HepG2 (cell line): ENCODE measurements around the gene POLL. TPM values are rescaled to one million over a fixed set of nuclear protein-coding genes. Genes with fewer than 3 reads are reported as not detected.

Source experiments
- ARID4A ChIP-seq: sonication (generic); formaldehyde crosslinking; IDR thresholded peaks from 2 replicates; pipeline ENCODE4 v1.5.0; 2020; ENCODE audit warnings: mild to moderate bottlenecking, missing genetic modification reagents, borderline replicate concordance
- BCL6 ChIP-seq: IDR thresholded peaks from 2 replicates; pipeline ENCODE4 v1.6.1; 2016; ENCODE audit warnings: missing genetic modification reagents, missing compliant biosample characterization
- CCAR2 ChIP-seq: fragments of 200-400 bp; formaldehyde crosslinking; optimal IDR thresholded peaks from 2 replicates; pipeline ENCODE3; 2018; ENCODE audit warnings: low read depth, mild to moderate bottlenecking, low read length, moderate library complexity
- E2F5 ChIP-seq: sonication (generic); formaldehyde crosslinking; conservative IDR thresholded peaks from 2 replicates; pipeline ENCODE4 v1.4.0; 2020; ENCODE audit warnings: missing genetic modification reagents
- GATAD1 ChIP-seq: IDR thresholded peaks from 2 replicates; pipeline ENCODE4 v1.6.1; 2016; ENCODE audit warnings: missing genetic modification reagents, missing compliant biosample characterization
- KAT7 ChIP-seq: IDR thresholded peaks from 2 replicates; pipeline ENCODE4 v1.6.1; 2018; ENCODE audit warnings: borderline replicate concordance, missing compliant biosample characterization
- ZNF556 ChIP-seq: sonication (generic); formaldehyde crosslinking; IDR thresholded peaks from 2 replicates; pipeline ENCODE4 v1.4.0; 2020; ENCODE audit warnings: mild to moderate bottlenecking, missing genetic modification reagents, borderline replicate concordance
- ZNF572 ChIP-seq: sonication (generic); formaldehyde crosslinking; IDR thresholded peaks from 2 replicates; pipeline ENCODE4 v1.5.1; 2020; ENCODE audit warnings: mild to moderate bottlenecking, missing genetic modification reagents
- polyA plus RNA-seq, 8 experiments: library from polyadenylated mRNA; depleted of rRNA in 3 of 8; stranded (reverse) in 7 of 8; unstranded in 1 of 8; fragments of >200 nt; fragmentation: Illumina TruSeq in 4 of 8; extraction: Trizol in 4 of 8; gene quantifications; 2 replicates each; pipeline versions ENCODE4 v1.2.1 to v1.2.3, GENCODE V29; 2011 to 2016; ENCODE audit warnings: low read depth in 4 of 8, missing spikeins in 1 of 8, mixed read lengths in 1 of 8; ENCODE audit not compliant: insufficient read depth in 1 of 8
- total RNA-seq, 5 experiments: library from RNA; depleted of rRNA; stranded (reverse); fragments of >200 nt; fragmentation: Illumina TruSeq; extraction: Trizol; gene quantifications; 2 replicates each; pipeline ENCODE4 v1.2.3, GENCODE V29; 2016; ENCODE audit warnings: low read depth in 1 of 5
- TF ChIP-seq, protein P1 (sequence below): IDR thresholded peaks from 2 replicates; pipeline ENCODE4 v1.6.1; 2016; ENCODE audit warnings: mild to moderate bottlenecking
- TF ChIP-seq, protein P2 (sequence below): sonication (generic); formaldehyde crosslinking; IDR thresholded peaks from 2 replicates; pipeline ENCODE4 v1.4.0; 2020; ENCODE audit warnings: mild to moderate bottlenecking, missing genetic modification reagents
- TF ChIP-seq, protein P3 (sequence below), 2 experiments: sonication (generic) in 1 of 2; formaldehyde crosslinking in 1 of 2; IDR thresholded peaks; 2 replicates each; pipeline versions ENCODE4 v1.6.1 to v1.9.0; 2014 to 2022; ENCODE audit warnings: antibody characterized with exemption in 1 of 2, borderline replicate concordance in 1 of 2, inconsistent platforms in 1 of 2, low read depth in 1 of 2, missing genetic modification reagents in 1 of 2

The POLL gene
- total and polyA plus RNA-seq, 2 of the 13 experiments (the other 11 are each of a cell fraction or from before 2014, with no cell fraction given): 13.8 to 19.1 TPM

GRCh38 chr10:101587725-101588653 lies at the start of gene POLL, which contains the start of gene DPCD (continued):
- TF ChIP-seq KAT7 (CRISPR knock-in tag): peak; percentile 50; the same call in 1 of the 2 replicates
- TF ChIP-seq, protein P1, sequence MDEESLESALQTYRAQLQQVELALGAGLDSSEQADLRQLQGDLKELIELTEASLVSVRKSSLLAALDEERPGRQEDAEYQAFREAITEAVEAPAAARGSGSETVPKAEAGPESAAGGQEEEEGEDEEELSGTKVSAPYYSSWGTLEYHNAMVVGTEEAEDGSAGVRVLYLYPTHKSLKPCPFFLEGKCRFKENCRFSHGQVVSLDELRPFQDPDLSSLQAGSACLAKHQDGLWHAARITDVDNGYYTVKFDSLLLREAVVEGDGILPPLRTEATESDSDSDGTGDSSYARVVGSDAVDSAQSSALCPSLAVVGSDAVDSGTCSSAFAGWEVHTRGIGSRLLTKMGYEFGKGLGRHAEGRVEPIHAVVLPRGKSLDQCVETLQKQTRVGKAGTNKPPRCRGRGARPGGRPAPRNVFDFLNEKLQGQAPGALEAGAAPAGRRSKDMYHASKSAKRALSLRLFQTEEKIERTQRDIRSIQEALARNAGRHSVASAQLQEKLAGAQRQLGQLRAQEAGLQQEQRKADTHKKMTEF: peak; percentile 75
- peak; percentile 98 for TF ChIP-seq ARID4A (CRISPR knock-in tag)
- TF ChIP-seq CCAR2: no peak
- TF ChIP-seq BCL6 (CRISPR knock-in tag): no peak; the same call in 1 of the 2 replicates
- TF ChIP-seq, protein P2, sequence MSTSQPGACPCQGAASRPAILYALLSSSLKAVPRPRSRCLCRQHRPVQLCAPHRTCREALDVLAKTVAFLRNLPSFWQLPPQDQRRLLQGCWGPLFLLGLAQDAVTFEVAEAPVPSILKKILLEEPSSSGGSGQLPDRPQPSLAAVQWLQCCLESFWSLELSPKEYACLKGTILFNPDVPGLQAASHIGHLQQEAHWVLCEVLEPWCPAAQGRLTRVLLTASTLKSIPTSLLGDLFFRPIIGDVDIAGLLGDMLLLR: no peak
- TF ChIP-seq ZNF572 (CRISPR knock-in tag): 0 out of 2 replicates have a peak, but pooled peaks have one; percentile 16
- no peak for TF ChIP-seq ZNF556 (CRISPR knock-in tag)
- TF ChIP-seq E2F5 (CRISPR knock-in tag): no peak
- TF ChIP-seq, protein P3, sequence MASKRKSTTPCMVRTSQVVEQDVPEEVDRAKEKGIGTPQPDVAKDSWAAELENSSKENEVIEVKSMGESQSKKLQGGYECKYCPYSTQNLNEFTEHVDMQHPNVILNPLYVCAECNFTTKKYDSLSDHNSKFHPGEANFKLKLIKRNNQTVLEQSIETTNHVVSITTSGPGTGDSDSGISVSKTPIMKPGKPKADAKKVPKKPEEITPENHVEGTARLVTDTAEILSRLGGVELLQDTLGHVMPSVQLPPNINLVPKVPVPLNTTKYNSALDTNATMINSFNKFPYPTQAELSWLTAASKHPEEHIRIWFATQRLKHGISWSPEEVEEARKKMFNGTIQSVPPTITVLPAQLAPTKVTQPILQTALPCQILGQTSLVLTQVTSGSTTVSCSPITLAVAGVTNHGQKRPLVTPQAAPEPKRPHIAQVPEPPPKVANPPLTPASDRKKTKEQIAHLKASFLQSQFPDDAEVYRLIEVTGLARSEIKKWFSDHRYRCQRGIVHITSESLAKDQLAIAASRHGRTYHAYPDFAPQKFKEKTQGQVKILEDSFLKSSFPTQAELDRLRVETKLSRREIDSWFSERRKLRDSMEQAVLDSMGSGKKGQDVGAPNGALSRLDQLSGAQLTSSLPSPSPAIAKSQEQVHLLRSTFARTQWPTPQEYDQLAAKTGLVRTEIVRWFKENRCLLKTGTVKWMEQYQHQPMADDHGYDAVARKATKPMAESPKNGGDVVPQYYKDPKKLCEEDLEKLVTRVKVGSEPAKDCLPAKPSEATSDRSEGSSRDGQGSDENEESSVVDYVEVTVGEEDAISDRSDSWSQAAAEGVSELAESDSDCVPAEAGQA (IDR thresholded peaks at IDR 0.05; ENCODE audit: low read depth): no peak
- TF ChIP-seq, protein P3 (CRISPR knock-in tag; IDR thresholded peaks at IDR 0.05; ENCODE audit: borderline replicate concordance): peak; percentile 83; the same call in 1 of the 2 replicates
- TF ChIP-seq GATAD1 (CRISPR knock-in tag): peak; percentile 92
